Measurements from ENCODE around the gene PARD3. TPM values are rescaled to one million over a fixed set of nuclear protein-coding genes. Genes with fewer than 3 reads are reported as not detected.
A peak's percentile ranks its signal among the peaks of the same experiment; 100 is the strongest.

The PARD3 gene
- polyA plus RNA-seq, 3 donors = 0.51 TPM; not detected in 2

- no peak overlapping the region for H3K4me3 ChIP-seq (replicated peaks in 1 of 3; ENCODE audit: low read depth in 2 of 3, low read length in 3 of 3)
- H3K4me3 Mint-ChIP-seq = peak overlapping the region in 1 of 2 donors; percentile 9
Measured at GRCh38 chr10:34734918-34735317, 80.2 kb downstream of the PARD3 start.

GRCh38 chr10:34732926-34733325, 82.2 kb downstream of the PARD3 start:
- Histone ChIP-seq H4K20me1 (ENCODE audit: insufficient read depth, low read length) (no peaks in the 10 kb centered on the region), H3K27me3 (ENCODE audit: control insufficient read depth in 2 of 2, insufficient read depth in 2 of 2, low read length in 2 of 2) (peaks cover 9 to 17% of the 10 kb centered on the region in 2 donors), H3K4me1 (ENCODE audit: control insufficient read depth in 1 of 2, insufficient read depth in 2 of 2, low read length in 2 of 2) (no peaks in the 10 kb centered on the region), H3K9ac (ENCODE audit: insufficient read depth, low read length, poor library complexity, severe bottlenecking) (no peak overlapping the region), H2AFZ (ENCODE audit: insufficient read depth, low read depth, low read length, poor library complexity, severe bottlenecking) (no peak overlapping the region), H3K4me2 (replicated peaks; ENCODE audit: extremely low read depth, low read length, poor library complexity, severe bottlenecking) (no peak overlapping the region), H3K27ac (ENCODE audit: low read depth in 1 of 2, low read length in 2 of 2) (no peak overlapping the region), H3K9me3 (replicated peaks in 1 of 2; ENCODE audit: control insufficient read depth in 1 of 2, insufficient read depth in 1 of 2, low read length in 2 of 2) (no peaks in the 10 kb centered on the region), H3K4me3 (replicated peaks in 1 of 3; ENCODE audit: low read depth in 2 of 3, low read length in 3 of 3) (no peak overlapping the region), H3K79me2 (ENCODE audit: insufficient read depth, low read length) (no peaks in the 10 kb centered on the region), H3K36me3 (replicated peaks in 1 of 2; ENCODE audit: control insufficient read depth in 1 of 2, insufficient read depth in 2 of 2, low read length in 2 of 2) (no peaks in the 10 kb centered on the region)
- H3K27ac Mint-ChIP-seq = no peak overlapping the region
- intact Hi-C loops (cut with micrococcal nuclease) = no loop called here
- TF ChIP-seq, protein P1, sequence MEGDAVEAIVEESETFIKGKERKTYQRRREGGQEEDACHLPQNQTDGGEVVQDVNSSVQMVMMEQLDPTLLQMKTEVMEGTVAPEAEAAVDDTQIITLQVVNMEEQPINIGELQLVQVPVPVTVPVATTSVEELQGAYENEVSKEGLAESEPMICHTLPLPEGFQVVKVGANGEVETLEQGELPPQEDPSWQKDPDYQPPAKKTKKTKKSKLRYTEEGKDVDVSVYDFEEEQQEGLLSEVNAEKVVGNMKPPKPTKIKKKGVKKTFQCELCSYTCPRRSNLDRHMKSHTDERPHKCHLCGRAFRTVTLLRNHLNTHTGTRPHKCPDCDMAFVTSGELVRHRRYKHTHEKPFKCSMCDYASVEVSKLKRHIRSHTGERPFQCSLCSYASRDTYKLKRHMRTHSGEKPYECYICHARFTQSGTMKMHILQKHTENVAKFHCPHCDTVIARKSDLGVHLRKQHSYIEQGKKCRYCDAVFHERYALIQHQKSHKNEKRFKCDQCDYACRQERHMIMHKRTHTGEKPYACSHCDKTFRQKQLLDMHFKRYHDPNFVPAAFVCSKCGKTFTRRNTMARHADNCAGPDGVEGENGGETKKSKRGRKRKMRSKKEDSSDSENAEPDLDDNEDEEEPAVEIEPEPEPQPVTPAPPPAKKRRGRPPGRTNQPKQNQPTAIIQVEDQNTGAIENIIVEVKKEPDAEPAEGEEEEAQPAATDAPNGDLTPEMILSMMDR (IDR thresholded peaks at IDR 0.05) = no peak
- no peak for DNase-seq
- no CpG with 5 or more reads among the region's 4 CpGs for WGBS (ENCODE audit: insufficient coverage)
- H3K36me3 Mint-ChIP-seq = no peaks in the 10 kb centered on the region
- H3K27me3 Mint-ChIP-seq (ENCODE audit: low read depth in 3 of 3) = peaks cover 23 to 34% (median 26%) of the 10 kb centered on the region in 3 donors
- no peaks in the 10 kb centered on the region for H3K4me1 Mint-ChIP-seq
- H3K9me3 Mint-ChIP-seq = no peaks in the 10 kb centered on the region
- no peak overlapping the region for H3K4me3 Mint-ChIP-seq

More at GRCh38 chr10:34734918-34735317, 80.2 kb downstream of the PARD3 start:
- H3K27ac Mint-ChIP-seq = no peak overlapping the region
- peaks cover 0 to 2% (median 0%) of the 10 kb centered on the region in 7 donors for H3K9me3 Mint-ChIP-seq
- Histone ChIP-seq H3K36me3 (replicated peaks in 1 of 2; ENCODE audit: control insufficient read depth in 1 of 2, insufficient read depth in 2 of 2, low read length in 2 of 2) (no peaks in the 10 kb centered on the region), H4K20me1 (ENCODE audit: insufficient read depth, low read length) (no peaks in the 10 kb centered on the region), H3K27me3 (ENCODE audit: control insufficient read depth in 2 of 2, insufficient read depth in 2 of 2, low read length in 2 of 2) (peaks cover 7 to 28% of the 10 kb centered on the region in 2 donors), H3K4me2 (replicated peaks; ENCODE audit: extremely low read depth, low read length, poor library complexity, severe bottlenecking) (no peak overlapping the region), H3K79me2 (ENCODE audit: insufficient read depth, low read length) (no peaks in the 10 kb centered on the region), H3K9me3 (replicated peaks in 1 of 2; ENCODE audit: control insufficient read depth in 1 of 2, insufficient read depth in 1 of 2, low read length in 2 of 2) (no peaks in the 10 kb centered on the region), H3K4me1 (ENCODE audit: control insufficient read depth in 1 of 2, insufficient read depth in 2 of 2, low read length in 2 of 2) (no peaks in the 10 kb centered on the region), H2AFZ (ENCODE audit: insufficient read depth, low read depth, low read length, poor library complexity, severe bottlenecking) (no peak overlapping the region), H3K9ac (ENCODE audit: insufficient read depth, low read length, poor library complexity, severe bottlenecking) (no peak overlapping the region), H3K27ac (ENCODE audit: low read depth in 1 of 2, low read length in 2 of 2) (no peak overlapping the region)
- TF ChIP-seq, protein P1 (IDR thresholded peaks at IDR 0.05) = no peak
- H3K36me3 Mint-ChIP-seq = no peaks in the 10 kb centered on the region
- WGBS (ENCODE audit: insufficient coverage) = no CpG with 5 or more reads among the region's 3 CpGs
- no peak for DNase-seq
- intact Hi-C loops (cut with micrococcal nuclease) = no loop called here
- peaks cover 20 to 32% (median 26%) of the 10 kb centered on the region in 3 donors for H3K27me3 Mint-ChIP-seq (ENCODE audit: low read depth in 3 of 3)
- H3K4me1 Mint-ChIP-seq = no peaks in the 10 kb centered on the region

Data from CD14-positive monocyte (primary cell).